Upper lobe of left lung (tissue), 4 donors: ENCODE results near the gene SEMA4C.

ENCODE experiments used
- EP300 ChIP-seq, 4 donors: sonication (generic); formaldehyde crosslinking; IDR thresholded peaks; one replicate each; pipeline ENCODE4 v1.5.1; 2017; ENCODE audit warnings: antibody characterized with exemption in 4 of 4, control low read depth in 2 of 4
- TF ChIP-seq, protein P1 (sequence below), 6 experiments: fragments of 450-650 bp in 4 of 6; fragments of 200-600 bp in 2 of 6; sonication (generic) in 2 of 6; IDR thresholded peaks; one replicate each; pipeline ENCODE4 v1.5.1; 2016 to 2019; ENCODE audit warnings: antibody characterized with exemption in 6 of 6

DNA sequence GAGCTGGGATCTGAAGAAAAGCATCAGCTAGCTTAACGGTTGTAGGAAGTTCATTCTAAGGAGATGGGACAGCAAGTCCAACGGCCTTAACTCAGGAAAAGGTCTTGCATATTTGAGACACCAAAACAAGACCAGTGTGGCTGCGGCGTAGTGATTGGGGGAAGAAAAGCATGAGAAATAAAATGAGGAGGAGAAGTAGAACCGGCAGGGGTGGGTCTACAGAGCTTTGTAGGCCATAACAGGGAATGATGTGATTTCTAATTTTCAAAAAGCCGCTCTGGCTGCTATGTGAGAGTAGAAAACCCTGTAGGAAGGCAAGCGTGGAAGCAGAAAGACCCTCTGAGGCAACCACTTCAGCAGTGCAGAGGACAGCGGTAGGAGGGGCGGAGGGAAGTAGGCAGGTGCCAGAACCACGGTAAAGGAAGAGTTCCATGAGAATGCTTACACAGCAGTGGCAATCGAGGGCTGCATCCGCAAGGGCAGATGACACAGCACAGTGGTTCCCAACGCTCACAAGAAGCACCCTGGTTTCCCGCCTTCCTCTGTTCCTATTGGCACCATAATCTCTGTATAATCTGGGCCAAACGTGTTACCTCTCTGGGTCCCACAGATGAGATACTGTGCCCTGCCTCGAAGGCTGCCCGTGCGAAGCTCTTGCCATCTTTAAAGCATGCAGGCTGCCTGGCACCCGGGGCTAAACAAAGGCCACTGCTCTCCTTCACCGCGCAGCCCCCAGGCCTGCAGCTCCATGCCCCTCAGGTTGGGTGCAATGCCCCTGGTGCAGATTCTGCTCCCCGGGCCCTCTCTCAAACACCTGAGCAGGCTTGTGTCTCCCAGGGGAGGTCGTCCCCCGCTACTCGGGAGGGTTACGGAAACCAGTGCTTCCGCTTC lies 12.9 kb downstream of the SEMA4C start:
- TF ChIP-seq, protein P1, sequence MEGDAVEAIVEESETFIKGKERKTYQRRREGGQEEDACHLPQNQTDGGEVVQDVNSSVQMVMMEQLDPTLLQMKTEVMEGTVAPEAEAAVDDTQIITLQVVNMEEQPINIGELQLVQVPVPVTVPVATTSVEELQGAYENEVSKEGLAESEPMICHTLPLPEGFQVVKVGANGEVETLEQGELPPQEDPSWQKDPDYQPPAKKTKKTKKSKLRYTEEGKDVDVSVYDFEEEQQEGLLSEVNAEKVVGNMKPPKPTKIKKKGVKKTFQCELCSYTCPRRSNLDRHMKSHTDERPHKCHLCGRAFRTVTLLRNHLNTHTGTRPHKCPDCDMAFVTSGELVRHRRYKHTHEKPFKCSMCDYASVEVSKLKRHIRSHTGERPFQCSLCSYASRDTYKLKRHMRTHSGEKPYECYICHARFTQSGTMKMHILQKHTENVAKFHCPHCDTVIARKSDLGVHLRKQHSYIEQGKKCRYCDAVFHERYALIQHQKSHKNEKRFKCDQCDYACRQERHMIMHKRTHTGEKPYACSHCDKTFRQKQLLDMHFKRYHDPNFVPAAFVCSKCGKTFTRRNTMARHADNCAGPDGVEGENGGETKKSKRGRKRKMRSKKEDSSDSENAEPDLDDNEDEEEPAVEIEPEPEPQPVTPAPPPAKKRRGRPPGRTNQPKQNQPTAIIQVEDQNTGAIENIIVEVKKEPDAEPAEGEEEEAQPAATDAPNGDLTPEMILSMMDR (IDR thresholded peaks at IDR 0.05), result no peak
- TF ChIP-seq EP300 (IDR thresholded peaks at IDR 0.05), result no peak
